ENCODE results near the gene CHN1.

The CHN1 gene

GRCh38 chr2:174969091-174969734, 36.0 kb downstream of the CHN1 start:
- FAIRE-seq (no peak), DNase-seq (ENCODE audit: insufficient read length, low spot score) (no peak)
- TF ChIP-seq TAF1 (IDR thresholded peaks at IDR 0.05; ENCODE audit: low read depth, low read length) (no peak), PAX5 (IDR thresholded peaks at IDR 0.05; ENCODE audit: insufficient read depth, low read length, severe bottlenecking) (no peak), POLR2AphosphoS5 (IDR thresholded peaks at IDR 0.05; ENCODE audit: low read depth, low read length) (no peak), POU2F2 (IDR thresholded peaks at IDR 0.05; ENCODE audit: low read depth, low read length) (no peak), POLR2A (IDR thresholded peaks at IDR 0.05; ENCODE audit: low read depth, low read length) (no peak)

- FAIRE-seq = no peak
- TF ChIP-seq POLR2A (IDR thresholded peaks at IDR 0.05; ENCODE audit: low read depth, low read length) = no peak
- no peak for TF ChIP-seq POLR2AphosphoS5 (IDR thresholded peaks at IDR 0.05; ENCODE audit: low read depth, low read length)
- DNase-seq (ENCODE audit: insufficient read length, low spot score) = no peak
Observed at GRCh38 chr2:174967691-174968260, 37.4 kb downstream of the CHN1 start.

GRCh38 chr2:174967086-174967485, 38.1 kb downstream of the CHN1 start:
- DNase-seq (ENCODE audit: insufficient read length, low spot score) (no peak), FAIRE-seq (no peak)
- TF ChIP-seq TAF1 (IDR thresholded peaks at IDR 0.05; ENCODE audit: low read depth, low read length) = no peak
- no peak for TF ChIP-seq SPI1 (IDR thresholded peaks at IDR 0.05; ENCODE audit: low read depth, low read length)
- no peak for TF ChIP-seq POLR2A (IDR thresholded peaks at IDR 0.05; ENCODE audit: low read depth, low read length)
- TF ChIP-seq POU2F2 (IDR thresholded peaks at IDR 0.05; ENCODE audit: low read depth, low read length) = no peak
- no peak for TF ChIP-seq POLR2AphosphoS5 (IDR thresholded peaks at IDR 0.05; ENCODE audit: low read depth, low read length)
- TF ChIP-seq PAX5 (IDR thresholded peaks at IDR 0.05; ENCODE audit: insufficient read depth, low read length, severe bottlenecking) = no peak

- DNase-seq (ENCODE audit: insufficient read length, low spot score) (no peak), FAIRE-seq (no peak)
- TF ChIP-seq POU2F2 (IDR thresholded peaks at IDR 0.05; ENCODE audit: low read depth, low read length) = no peak
- no peak for TF ChIP-seq TAF1 (IDR thresholded peaks at IDR 0.05; ENCODE audit: low read depth, low read length)
- no peak for TF ChIP-seq POLR2A (IDR thresholded peaks at IDR 0.05; ENCODE audit: low read depth, low read length)
- TF ChIP-seq SPI1 (IDR thresholded peaks at IDR 0.05; ENCODE audit: low read depth, low read length) = no peak
- no peak for TF ChIP-seq PAX5 (IDR thresholded peaks at IDR 0.05; ENCODE audit: insufficient read depth, low read length, severe bottlenecking)
- TF ChIP-seq POLR2AphosphoS5 (IDR thresholded peaks at IDR 0.05; ENCODE audit: low read depth, low read length) = no peak
Observed at GRCh38 chr2:174965992-174966744, 39.0 kb downstream of the CHN1 start.

GRCh38 chr2:174965551-174965950, 39.6 kb downstream of the CHN1 start:
- DNase-seq (ENCODE audit: insufficient read length, low spot score) (no peak), FAIRE-seq (no peak)
- TF ChIP-seq POLR2A (IDR thresholded peaks at IDR 0.05; ENCODE audit: low read depth, low read length) (no peak), POU2F2 (IDR thresholded peaks at IDR 0.05; ENCODE audit: low read depth, low read length) (no peak), PAX5 (IDR thresholded peaks at IDR 0.05; ENCODE audit: insufficient read depth, low read length, severe bottlenecking) (no peak), POLR2AphosphoS5 (IDR thresholded peaks at IDR 0.05; ENCODE audit: low read depth, low read length) (no peak), SPI1 (IDR thresholded peaks at IDR 0.05; ENCODE audit: low read depth, low read length) (no peak), TAF1 (IDR thresholded peaks at IDR 0.05; ENCODE audit: low read depth, low read length) (no peak)

GRCh38 chr2:174964404-174964803, 40.8 kb downstream of the CHN1 start:
- FAIRE-seq (no peak), DNase-seq (ENCODE audit: insufficient read length, low spot score) (no peak)
- TF ChIP-seq POU2F2 (IDR thresholded peaks at IDR 0.05; ENCODE audit: low read depth, low read length) = no peak
- no peak for TF ChIP-seq SPI1 (IDR thresholded peaks at IDR 0.05; ENCODE audit: low read depth, low read length)

GRCh38 chr2:174963437-174964400, 41.5 kb downstream of the CHN1 start:
- DNase-seq (ENCODE audit: insufficient read length, low spot score) (no peak), FAIRE-seq (no peak)

GRCh38 chr2:174959787-174960186, 45.4 kb downstream of the CHN1 start:
- DNase-seq (ENCODE audit: insufficient read length, low spot score) (no peak), FAIRE-seq (no peak)
- TF ChIP-seq PAX5 (IDR thresholded peaks at IDR 0.05; ENCODE audit: insufficient read depth, low read length, severe bottlenecking) (no peak), TAF1 (IDR thresholded peaks at IDR 0.05; ENCODE audit: low read depth, low read length) (no peak), POLR2A (IDR thresholded peaks at IDR 0.05; ENCODE audit: low read depth, low read length) (no peak), SPI1 (IDR thresholded peaks at IDR 0.05; ENCODE audit: low read depth, low read length) (no peak), POLR2AphosphoS5 (IDR thresholded peaks at IDR 0.05; ENCODE audit: low read depth, low read length) (no peak), POU2F2 (IDR thresholded peaks at IDR 0.05; ENCODE audit: low read depth, low read length) (no peak)

More at GRCh38 chr2:174963437-174964400, 41.5 kb downstream of the CHN1 start:
- TF ChIP-seq TAF1 (IDR thresholded peaks at IDR 0.05; ENCODE audit: low read depth, low read length) = no peak
- TF ChIP-seq SPI1 (IDR thresholded peaks at IDR 0.05; ENCODE audit: low read depth, low read length) = no peak
- TF ChIP-seq PAX5 (IDR thresholded peaks at IDR 0.05; ENCODE audit: insufficient read depth, low read length, severe bottlenecking) = no peak
- TF ChIP-seq POLR2A (IDR thresholded peaks at IDR 0.05; ENCODE audit: low read depth, low read length) = no peak
- no peak for TF ChIP-seq POLR2AphosphoS5 (IDR thresholded peaks at IDR 0.05; ENCODE audit: low read depth, low read length)
- TF ChIP-seq POU2F2 (IDR thresholded peaks at IDR 0.05; ENCODE audit: low read depth, low read length) = no peak

GRCh38 chr2:174957050-174957449, 48.1 kb downstream of the CHN1 start:
- TF ChIP-seq PAX5 (IDR thresholded peaks at IDR 0.05; ENCODE audit: insufficient read depth, low read length, severe bottlenecking) (no peak), SPI1 (IDR thresholded peaks at IDR 0.05; ENCODE audit: low read depth, low read length) (no peak), TAF1 (IDR thresholded peaks at IDR 0.05; ENCODE audit: low read depth, low read length) (no peak), POLR2A (IDR thresholded peaks at IDR 0.05; ENCODE audit: low read depth, low read length) (no peak), POLR2AphosphoS5 (IDR thresholded peaks at IDR 0.05; ENCODE audit: low read depth, low read length) (no peak), POU2F2 (IDR thresholded peaks at IDR 0.05; ENCODE audit: low read depth, low read length) (no peak)
- no peak for DNase-seq (ENCODE audit: insufficient read length, low spot score)
- no peak for FAIRE-seq

All from GM12891 (cell line).